GM19467 (cell line): ENCODE results near the gene GABBR2.
A peak's percentile ranks its signal among the peaks of the same experiment; 100 is the strongest.

ENCODE experiments used
- ATAC-seq: cut with Tn5 transposase; IDR thresholded peaks from one replicate; pipeline ENCODE4 v1.9.1; 2021; ENCODE audit warnings: mild to moderate bottlenecking, moderate library complexity; ENCODE audit not compliant: unreplicated experiment

GABBR2 gene

GRCh38 chr9:98330831-98331230 is 377.9 kb downstream of the GABBR2 start:
- ATAC-seq: no peak

GRCh38 chr9:98329904-98330303 is 378.8 kb downstream of the GABBR2 start:
- ATAC-seq: no peak

- ATAC-seq: no peak
Measured at GRCh38 chr9:98329281-98329680, 379.5 kb downstream of the GABBR2 start.

GRCh38 chr9:98328770-98329169 is 380.0 kb downstream of the GABBR2 start:
- ATAC-seq: no peak

GRCh38 chr9:98328141-98328540 is 380.6 kb downstream of the GABBR2 start:
- no peak for ATAC-seq

- no peak for ATAC-seq
Measured at GRCh38 chr9:98327249-98327561, 381.5 kb downstream of the GABBR2 start.

GRCh38 chr9:98326459-98327248 is 382.1 kb downstream of the GABBR2 start:
- no peak for ATAC-seq

GRCh38 chr9:98324801-98325200 is 383.9 kb downstream of the GABBR2 start:
- ATAC-seq: no peak

- ATAC-seq: no peak
Measured at GRCh38 chr9:98323831-98324135, 385.0 kb downstream of the GABBR2 start.

- no peak for ATAC-seq
Measured at GRCh38 chr9:98323051-98323830, 385.5 kb downstream of the GABBR2 start.

GRCh38 chr9:98321269-98321668 is 387.5 kb downstream of the GABBR2 start:
- no peak for ATAC-seq

GRCh38 chr9:98318834-98319478 is 389.8 kb downstream of the GABBR2 start:
- no peak for ATAC-seq

- no peak for ATAC-seq
Measured at GRCh38 chr9:98318041-98318790, 390.5 kb downstream of the GABBR2 start.

GRCh38 chr9:98317134-98317857 is 391.4 kb downstream of the GABBR2 start:
- ATAC-seq: no peak

GRCh38 chr9:98316445-98317133 is 392.1 kb downstream of the GABBR2 start:
- no peak for ATAC-seq

- peak; percentile 57 for ATAC-seq
Measured at GRCh38 chr9:98315551-98316060, 393.1 kb downstream of the GABBR2 start.

- no peak for ATAC-seq
Measured at GRCh38 chr9:98315067-98315453, 393.7 kb downstream of the GABBR2 start.

GRCh38 chr9:98314381-98315066 is 394.2 kb downstream of the GABBR2 start:
- no peak for ATAC-seq

- ATAC-seq: peak; percentile 59
Measured at GRCh38 chr9:98312365-98312764, 396.4 kb downstream of the GABBR2 start.
